ENCODE measurements around the gene PDK2. TPM values are rescaled to one million over a fixed set of nuclear protein-coding genes. Genes with fewer than 3 reads are reported as not detected.

PDK2 gene
- total RNA-seq: 10 to 100 TPM; 24.1 to 26.4 TPM

GRCh38 chr17:50094753-50095619 lies at the start of gene PDK2:
Gene PDK2 (plus strand): TSS chr17:50095351. CDS start chr17:50095436, 85 bp downstream.
- Mint-ChIP-seq H3K27ac (peak within 1 kb of the TSS; percentile 92), H3K4me1 (peaks cover 9% of the 10 kb centered on the region), H3K27me3 (peaks cover 2% of the 10 kb centered on the region), H3K9me3 (no peaks in the 10 kb centered on the region), H3K36me3 (no peaks in the 10 kb centered on the region), H3K4me3 (peak within 1 kb of the TSS; percentile 90)
- ATAC-seq (ENCODE audit: low read depth) (peak; percentile 97), DNase-seq (peak; percentile 97)
- POLR2A ChIA-PET: interaction anchor here (0.8 to 2.0 kb wide), 6 partner anchors 19 to 203 kb away, joined by 3 to 14 read pairs (median 4); partner anchors contain the start of gene ITGA3

- Mint-ChIP-seq H3K27me3 (peaks cover 9% of the 10 kb centered on the region), H3K9me3 (no peaks in the 10 kb centered on the region), H3K4me1 (peaks cover 19% of the 10 kb centered on the region), H3K36me3 (no peaks in the 10 kb centered on the region), H3K4me3 (no peak overlapping the region), H3K27ac (no peak overlapping the region)
- POLR2A ChIA-PET: no interaction called here
- DNase-seq (no peak), ATAC-seq (ENCODE audit: low read depth) (no peak)
Measured at GRCh38 chr17:50046179-50046578, 49.0 kb upstream of the PDK2 start.

- H3K36me3 Mint-ChIP-seq: no peaks in the 10 kb centered on the region
- peaks cover 24% of the 10 kb centered on the region for H3K4me1 Mint-ChIP-seq
- DNase-seq: no peak
- H3K4me3 Mint-ChIP-seq: no peak overlapping the region
- H3K27ac Mint-ChIP-seq: no peak overlapping the region
- POLR2A ChIA-PET: no interaction called here
- no peaks in the 10 kb centered on the region for H3K9me3 Mint-ChIP-seq
- peaks cover 9% of the 10 kb centered on the region for H3K27me3 Mint-ChIP-seq
- ATAC-seq (ENCODE audit: low read depth): no peak
Measured at GRCh38 chr17:50046667-50047066, 48.5 kb upstream of the PDK2 start.

GRCh38 chr17:50047083-50047482 lies 48.1 kb upstream of the PDK2 start:
- no peaks in the 10 kb centered on the region for H3K9me3 Mint-ChIP-seq
- POLR2A ChIA-PET: no interaction called here
- peaks cover 5% of the 10 kb centered on the region for H3K27me3 Mint-ChIP-seq
- no peaks in the 10 kb centered on the region for H3K36me3 Mint-ChIP-seq
- DNase-seq (no peak), ATAC-seq (ENCODE audit: low read depth) (no peak)
- peaks cover 27% of the 10 kb centered on the region for H3K4me1 Mint-ChIP-seq
- H3K27ac Mint-ChIP-seq: peak overlapping the region; percentile 14
- H3K4me3 Mint-ChIP-seq: no peak overlapping the region

GRCh38 chr17:50047488-50048126 lies 47.5 kb upstream of the PDK2 start:
- DNase-seq: no peak
- Mint-ChIP-seq H3K9me3 (no peaks in the 10 kb centered on the region), H3K4me3 (no peak overlapping the region), H3K27ac (peak overlapping the region; percentile 14), H3K36me3 (no peaks in the 10 kb centered on the region), H3K27me3 (peaks cover 4% of the 10 kb centered on the region), H3K4me1 (peaks cover 30% of the 10 kb centered on the region)
- POLR2A ChIA-PET: no interaction called here
- ATAC-seq (ENCODE audit: low read depth): no peak

GRCh38 chr17:50048146-50048720 lies 46.9 kb upstream of the PDK2 start:
- POLR2A ChIA-PET: no interaction called here
- Mint-ChIP-seq H3K36me3 (no peaks in the 10 kb centered on the region), H3K4me3 (no peak overlapping the region), H3K9me3 (no peaks in the 10 kb centered on the region), H3K27ac (no peak overlapping the region), H3K27me3 (peaks cover 4% of the 10 kb centered on the region), H3K4me1 (peaks cover 31% of the 10 kb centered on the region)
- ATAC-seq (ENCODE audit: low read depth): no peak
- no peak for DNase-seq

GRCh38 chr17:50048988-50049387 lies 46.2 kb upstream of the PDK2 start:
- Mint-ChIP-seq H3K4me3 (no peak overlapping the region), H3K36me3 (no peaks in the 10 kb centered on the region), H3K4me1 (peaks cover 31% of the 10 kb centered on the region), H3K27me3 (peaks cover 4% of the 10 kb centered on the region), H3K9me3 (no peaks in the 10 kb centered on the region), H3K27ac (no peak overlapping the region)
- POLR2A ChIA-PET: no interaction called here
- ATAC-seq (ENCODE audit: low read depth) (no peak), DNase-seq (no peak)

GRCh38 chr17:50049636-50050035 lies 45.5 kb upstream of the PDK2 start:
- Mint-ChIP-seq H3K4me1 (peaks cover 31% of the 10 kb centered on the region), H3K27ac (no peak overlapping the region), H3K4me3 (no peak overlapping the region), H3K27me3 (peaks cover 4% of the 10 kb centered on the region), H3K36me3 (no peaks in the 10 kb centered on the region), H3K9me3 (no peaks in the 10 kb centered on the region)
- ATAC-seq (ENCODE audit: low read depth) (no peak), DNase-seq (no peak)
- POLR2A ChIA-PET: no interaction called here

GRCh38 chr17:50050431-50051032 lies 44.6 kb upstream of the PDK2 start:
- H3K27ac Mint-ChIP-seq: no peak overlapping the region
- peak overlapping the region; percentile 54 for H3K4me3 Mint-ChIP-seq
- peaks cover 4% of the 10 kb centered on the region for H3K27me3 Mint-ChIP-seq
- peaks cover 36% of the 10 kb centered on the region for H3K4me1 Mint-ChIP-seq
- DNase-seq (no peak), ATAC-seq (ENCODE audit: low read depth) (no peak)
- H3K9me3 Mint-ChIP-seq: no peaks in the 10 kb centered on the region
- no peaks in the 10 kb centered on the region for H3K36me3 Mint-ChIP-seq
- POLR2A ChIA-PET: no interaction called here

GRCh38 chr17:50051082-50051576 lies 44.0 kb upstream of the PDK2 start:
- peak; percentile 61 for DNase-seq
- H3K9me3 Mint-ChIP-seq: no peaks in the 10 kb centered on the region
- POLR2A ChIA-PET: no interaction called here
- H3K4me1 Mint-ChIP-seq: peaks cover 38% of the 10 kb centered on the region
- H3K4me3 Mint-ChIP-seq: peak overlapping the region; percentile 54
- H3K36me3 Mint-ChIP-seq: no peaks in the 10 kb centered on the region
- peak; percentile 62 for ATAC-seq (ENCODE audit: low read depth)
- peak overlapping the region; percentile 81 for H3K27ac Mint-ChIP-seq
- peaks cover 4% of the 10 kb centered on the region for H3K27me3 Mint-ChIP-seq

GRCh38 chr17:50051606-50052005 lies 43.5 kb upstream of the PDK2 start:
- Mint-ChIP-seq H3K36me3 (no peaks in the 10 kb centered on the region), H3K9me3 (no peaks in the 10 kb centered on the region), H3K27ac (peak overlapping the region; percentile 81), H3K4me3 (peak overlapping the region; percentile 54), H3K4me1 (peaks cover 39% of the 10 kb centered on the region), H3K27me3 (peaks cover 4% of the 10 kb centered on the region)
- POLR2A ChIA-PET: no interaction called here
- no peak for ATAC-seq (ENCODE audit: low read depth)
- no peak for DNase-seq

GRCh38 chr17:50052241-50052796 lies 42.8 kb upstream of the PDK2 start:
- ATAC-seq (ENCODE audit: low read depth) (no peak), DNase-seq (no peak)
- no peak overlapping the region for H3K27ac Mint-ChIP-seq
- H3K36me3 Mint-ChIP-seq: no peaks in the 10 kb centered on the region
- POLR2A ChIA-PET: interaction anchor here (0.8 kb wide), 1 partner anchor 32 kb away, joined by 6 read pairs; no protein-coding TSS in a partner anchor
- H3K27me3 Mint-ChIP-seq: peaks cover 4% of the 10 kb centered on the region
- H3K9me3 Mint-ChIP-seq: no peaks in the 10 kb centered on the region
- peaks cover 43% of the 10 kb centered on the region for H3K4me1 Mint-ChIP-seq
- no peak overlapping the region for H3K4me3 Mint-ChIP-seq
